ENCODE measurements around the gene TBX1. TPM values are rescaled to one million over a fixed set of nuclear protein-coding genes. Genes with fewer than 3 reads are reported as not detected.

Gene TBX1
- total and polyA plus RNA-seq, 7 donors, result 18.2 to 112 (median 80.8) TPM

DNA sequence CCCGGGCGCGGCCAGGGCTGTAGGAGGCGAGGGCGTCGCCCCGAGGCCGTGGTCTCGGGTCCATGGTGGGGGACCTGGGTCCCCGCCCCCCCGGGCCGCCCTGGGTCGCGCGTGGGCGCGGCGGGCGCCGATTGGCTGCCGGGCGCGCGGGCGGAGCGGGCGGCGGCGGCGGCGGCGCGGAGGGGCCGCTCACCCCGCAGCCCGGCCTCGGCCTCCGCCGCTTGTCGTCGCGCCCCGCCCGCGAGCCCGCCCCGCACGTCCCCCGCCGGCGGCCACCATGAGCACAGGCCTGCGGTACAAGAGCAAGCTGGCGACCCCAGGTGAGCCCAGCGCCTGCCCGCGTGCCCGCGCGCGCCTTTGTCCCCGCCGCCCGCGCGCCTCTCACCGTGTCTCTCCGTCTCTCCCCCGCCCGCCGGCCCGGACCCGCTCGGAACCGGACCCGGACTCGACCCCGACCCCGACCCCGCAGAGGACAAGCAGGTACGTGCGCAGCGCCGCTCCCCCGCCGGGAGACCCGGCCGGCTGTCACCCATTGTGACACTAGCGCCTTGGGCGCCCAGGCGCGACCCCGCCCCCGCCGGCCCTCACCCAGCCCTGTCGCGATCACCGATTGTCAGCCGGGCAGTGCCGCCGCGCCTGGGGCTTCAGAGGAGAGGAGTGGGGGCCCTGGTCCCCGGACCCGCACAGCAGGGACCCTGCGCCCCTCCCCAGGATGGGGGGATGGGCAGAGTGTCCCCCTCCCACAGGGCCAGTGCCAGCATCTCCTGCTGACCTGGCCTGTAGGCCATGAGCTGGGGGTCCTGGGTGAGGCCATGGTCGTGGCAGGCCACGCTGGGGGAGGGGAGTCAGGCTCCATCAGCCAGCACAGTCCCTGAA is 46.0 kb upstream of the TBX1 start, which contains the start of gene SEPTIN5:
SEPTIN5 (plus strand) TSS at position 192 of the 876 bp plus-strand sequence; CDS start at position 278, 86 bp downstream.
- DNase-seq, result peak; percentile 22 to 52
- Histone ChIP-seq H3K4me3 (peak within 1 kb of the TSS; percentile 70), H3K36me3 (ENCODE audit: insufficient read depth in 1 of 2, low read depth in 1 of 2) (no peaks in the 10 kb centered on the region), H3K4me1 (peaks cover 12% of the 10 kb centered on the region), H3K27me3 (ENCODE audit: insufficient read depth in 3 of 3, low read length in 2 of 3) (peaks cover 0 to 9% (median 1%) of the 10 kb centered on the region in 3 donors), H3K9me3 (no peaks in the 10 kb centered on the region), H3K27ac (no peak within 1 kb of the TSS)
- TF ChIP-seq, protein P1, sequence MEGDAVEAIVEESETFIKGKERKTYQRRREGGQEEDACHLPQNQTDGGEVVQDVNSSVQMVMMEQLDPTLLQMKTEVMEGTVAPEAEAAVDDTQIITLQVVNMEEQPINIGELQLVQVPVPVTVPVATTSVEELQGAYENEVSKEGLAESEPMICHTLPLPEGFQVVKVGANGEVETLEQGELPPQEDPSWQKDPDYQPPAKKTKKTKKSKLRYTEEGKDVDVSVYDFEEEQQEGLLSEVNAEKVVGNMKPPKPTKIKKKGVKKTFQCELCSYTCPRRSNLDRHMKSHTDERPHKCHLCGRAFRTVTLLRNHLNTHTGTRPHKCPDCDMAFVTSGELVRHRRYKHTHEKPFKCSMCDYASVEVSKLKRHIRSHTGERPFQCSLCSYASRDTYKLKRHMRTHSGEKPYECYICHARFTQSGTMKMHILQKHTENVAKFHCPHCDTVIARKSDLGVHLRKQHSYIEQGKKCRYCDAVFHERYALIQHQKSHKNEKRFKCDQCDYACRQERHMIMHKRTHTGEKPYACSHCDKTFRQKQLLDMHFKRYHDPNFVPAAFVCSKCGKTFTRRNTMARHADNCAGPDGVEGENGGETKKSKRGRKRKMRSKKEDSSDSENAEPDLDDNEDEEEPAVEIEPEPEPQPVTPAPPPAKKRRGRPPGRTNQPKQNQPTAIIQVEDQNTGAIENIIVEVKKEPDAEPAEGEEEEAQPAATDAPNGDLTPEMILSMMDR (IDR thresholded peaks at IDR 0.05), result no peak
- intact Hi-C loops (cut with DNase I), result no loop called here
- WGBS, 3 donors, result 1 to 5% (median 4%) methylated on average over 36 to 106 of the region's 106 CpGs
- ATAC-seq, result peak in 1 of 4 donors; percentile 2

- ATAC-seq, result no peak
- Histone ChIP-seq H3K27ac (no peak overlapping the region), H3K4me3 (peak overlapping the region; percentile 70), H3K36me3 (ENCODE audit: insufficient read depth in 1 of 2, low read depth in 1 of 2) (no peaks in the 10 kb centered on the region), H3K9me3 (no peaks in the 10 kb centered on the region), H3K27me3 (ENCODE audit: insufficient read depth in 3 of 3, low read length in 2 of 3) (peaks cover 0 to 9% (median 2%) of the 10 kb centered on the region in 3 donors), H3K4me1 (peaks cover 8% of the 10 kb centered on the region)
- WGBS, 3 donors, result 89 to 93% (median 91%) methylated on average over 4 of the region's 4 CpGs
- intact Hi-C loops (cut with DNase I), result no loop called here
- DNase-seq, result peak in 1 of 2 donors; percentile 8
- TF ChIP-seq, protein P1 (IDR thresholded peaks at IDR 0.05), result no peak
Observed at GRCh38 chr22:19715188-19715930, 45.2 kb upstream of the TBX1 start.

GRCh38 chr22:19716041-19716828 is 44.3 kb upstream of the TBX1 start:
- Histone ChIP-seq H3K4me3 (no peak overlapping the region), H3K4me1 (peaks cover 8% of the 10 kb centered on the region), H3K36me3 (ENCODE audit: insufficient read depth in 1 of 2, low read depth in 1 of 2) (no peaks in the 10 kb centered on the region), H3K9me3 (no peaks in the 10 kb centered on the region), H3K27me3 (ENCODE audit: insufficient read depth in 3 of 3, low read length in 2 of 3) (peaks cover 0 to 9% (median 5%) of the 10 kb centered on the region in 3 donors), H3K27ac (no peak overlapping the region)
- ATAC-seq (no peak), DNase-seq (peak in 1 of 2 donors; percentile 7)
- 72 to 81% (median 76%) methylated on average over 11 of the region's 11 CpGs for WGBS, 3 donors
- TF ChIP-seq, protein P1 (IDR thresholded peaks at IDR 0.05), result no peak
- intact Hi-C loops (cut with DNase I), result loop anchor here in 1 of 2 donors (1.0 kb wide), 1 partner anchor 37 kb away; no protein-coding TSS in a partner anchor

DNA sequence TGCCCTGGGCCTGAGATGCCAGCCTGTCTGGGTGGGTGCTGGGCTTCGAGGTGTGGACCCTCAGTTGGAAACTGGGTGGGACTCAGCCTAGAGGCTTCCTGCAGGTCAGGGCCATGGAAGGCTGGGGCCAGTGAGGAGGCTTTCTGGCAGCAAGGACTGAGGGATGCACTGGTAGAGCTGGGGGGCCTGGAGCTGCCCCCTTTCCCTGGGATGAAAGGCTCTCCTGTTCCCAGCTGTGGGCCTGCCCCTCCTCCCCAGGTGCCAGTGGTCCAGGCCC is 43.8 kb upstream of the TBX1 start:
- no peak overlapping the region for H3K4me3 ChIP-seq
- no peaks in the 10 kb centered on the region for H3K9me3 ChIP-seq
- peaks cover 8% of the 10 kb centered on the region for H3K4me1 ChIP-seq
- H3K36me3 ChIP-seq (ENCODE audit: insufficient read depth in 1 of 2, low read depth in 1 of 2), result no peaks in the 10 kb centered on the region
- DNase-seq (peak in 1 of 2 donors; percentile 14), ATAC-seq (no peak)
- H3K27ac ChIP-seq, result no peak overlapping the region
- intact Hi-C loops (cut with DNase I), result loop anchor here in 1 of 2 donors (1.0 kb wide), 1 partner anchor 37 kb away; no protein-coding TSS in a partner anchor
- 94 to 100% (median 94%) methylated on average over 1 of the region's 1 CpG for WGBS, 3 donors
- H3K27me3 ChIP-seq (ENCODE audit: insufficient read depth in 3 of 3, low read length in 2 of 3), result peaks cover 0 to 9% (median 5%) of the 10 kb centered on the region in 3 donors
- TF ChIP-seq, protein P1 (IDR thresholded peaks at IDR 0.05), result no peak
